GM19395 (cell line): Measurements from ENCODE around the gene IMP4.

Experiments used
- ATAC-seq: cut with Tn5 transposase; IDR thresholded peaks from one replicate; pipeline ENCODE4 v1.9.1; 2021; ENCODE audit warnings: mild to moderate bottlenecking, moderate library complexity; ENCODE audit not compliant: unreplicated experiment

The IMP4 gene

DNA sequence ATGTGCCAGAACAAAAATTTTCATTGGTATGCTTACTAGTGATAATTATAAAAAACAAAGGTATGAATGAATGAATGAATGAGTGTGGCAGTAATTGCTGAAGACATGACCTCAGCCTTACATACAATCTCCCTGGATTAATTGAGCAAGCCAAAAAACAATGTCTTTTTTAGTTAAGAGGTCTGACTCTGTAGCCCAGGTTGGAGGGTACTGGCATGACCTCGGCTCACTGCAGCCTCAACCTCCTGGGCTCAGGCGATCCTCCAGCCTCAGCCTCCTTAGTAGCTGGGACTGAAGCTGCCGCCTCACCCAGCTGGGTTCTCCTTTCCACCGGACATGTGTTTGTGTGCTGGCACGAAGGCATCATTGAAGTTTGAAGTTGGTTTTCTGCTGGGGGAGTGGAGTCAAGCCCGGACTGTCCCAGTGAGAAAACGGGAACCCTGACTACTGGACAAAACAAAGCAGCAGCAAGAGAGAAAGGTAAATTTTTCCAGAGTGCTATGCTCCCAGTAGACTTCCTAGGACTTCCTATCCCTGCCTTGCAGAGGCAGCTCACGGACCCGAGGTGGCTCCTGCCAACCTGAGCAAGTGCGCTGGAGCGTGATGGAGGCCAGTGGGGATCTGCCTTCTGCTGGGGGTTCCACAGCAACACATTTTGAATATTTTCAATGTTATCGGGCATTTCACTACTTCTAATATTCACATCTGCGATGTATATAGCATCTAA is 6.4 kb upstream of the IMP4 start:
- no peak for ATAC-seq

DNA sequence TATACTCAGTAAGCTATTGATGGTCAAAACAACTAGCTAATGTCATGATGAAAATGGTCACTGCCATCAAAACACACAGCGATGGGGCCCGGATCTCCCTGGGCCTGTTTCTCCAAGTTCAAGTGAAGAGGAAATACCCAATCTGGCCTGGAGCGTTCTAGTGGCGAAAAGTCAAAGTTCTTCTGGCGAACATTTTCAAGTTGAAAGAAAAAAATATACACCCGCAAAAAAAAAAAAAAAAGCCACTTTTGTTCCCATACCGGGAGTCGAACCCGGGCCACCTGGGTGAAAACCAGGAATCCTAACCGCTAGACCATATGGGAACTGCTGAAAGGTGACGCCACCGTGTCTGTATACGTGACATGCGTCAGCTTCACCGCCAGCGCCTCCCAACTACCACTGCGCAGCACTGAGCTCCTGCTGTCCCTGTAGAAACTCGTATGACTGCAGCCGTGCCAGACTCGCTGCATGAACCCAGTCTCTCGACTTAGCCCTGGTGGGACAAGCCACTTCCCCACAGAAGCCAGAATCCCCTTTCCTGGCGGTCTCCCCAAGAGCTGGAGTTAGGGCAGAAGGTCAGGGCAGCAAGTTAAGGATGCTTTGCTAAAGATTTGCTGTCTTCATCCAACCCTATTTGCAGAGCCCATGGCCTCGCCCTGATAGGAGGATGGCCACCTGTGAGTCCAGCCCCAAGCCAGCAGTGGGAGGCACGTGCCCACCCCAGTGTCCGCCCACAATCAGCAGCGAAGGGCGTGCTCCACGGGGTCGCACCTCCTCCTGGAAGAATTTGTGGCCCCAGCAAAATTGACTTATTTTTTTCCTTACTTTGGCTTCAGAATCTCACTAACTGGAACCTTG is 5.6 kb upstream of the IMP4 start:
- ATAC-seq = no peak

DNA sequence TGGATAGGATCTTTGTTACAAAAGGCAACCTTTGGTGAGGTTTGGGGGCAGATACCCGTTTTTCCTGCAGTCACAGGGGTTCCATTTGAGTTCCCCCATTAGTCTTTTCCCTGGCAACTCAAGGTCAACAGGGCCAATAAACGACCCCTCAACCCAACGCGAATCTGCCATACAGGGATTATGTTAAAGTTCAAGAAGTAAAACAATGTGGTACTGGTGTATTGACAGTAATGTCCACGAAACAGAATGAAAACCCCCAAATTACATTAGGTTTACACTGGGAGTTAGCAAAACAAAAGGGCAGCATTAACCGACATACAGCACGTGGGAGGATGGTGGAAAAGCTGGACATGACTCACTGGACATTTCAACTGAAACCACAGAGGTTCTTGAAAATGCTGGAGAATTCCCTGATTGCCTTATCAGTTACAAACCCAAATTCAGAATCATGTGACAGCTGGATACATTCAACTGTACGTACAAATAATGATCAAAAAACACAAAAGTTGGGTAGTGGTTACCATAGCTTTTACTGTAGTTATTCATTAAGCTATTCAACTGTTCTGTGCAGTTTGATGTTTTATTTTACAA is 4.9 kb upstream of the IMP4 start:
- ATAC-seq = no peak

DNA sequence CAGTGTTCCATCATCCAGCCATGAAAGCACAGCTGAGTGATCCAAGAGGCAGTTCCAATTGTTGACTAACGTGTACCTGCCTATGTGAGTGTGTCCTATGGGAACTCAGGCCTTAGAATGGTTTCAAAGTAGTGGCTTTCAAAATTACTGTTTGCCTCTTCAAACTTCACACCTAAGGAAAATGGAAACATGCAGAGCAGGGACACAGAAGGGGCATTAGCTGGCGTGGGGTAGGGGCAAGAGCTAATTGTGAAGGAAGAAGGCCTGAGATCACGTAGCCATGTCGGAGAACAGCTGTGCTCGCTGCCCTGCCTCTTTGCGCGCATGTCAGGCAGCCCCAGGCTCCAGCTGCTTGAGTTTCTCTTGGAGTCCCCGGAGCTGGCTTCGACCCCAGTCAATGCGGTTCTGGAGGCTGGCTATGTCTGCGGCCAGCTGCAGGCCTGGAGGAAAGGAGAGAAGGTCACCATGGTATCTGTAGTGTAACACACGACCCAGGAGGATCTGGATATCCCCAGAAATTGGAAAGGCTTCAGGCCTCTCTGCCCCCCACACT is 3.8 kb upstream of the IMP4 start:
- ATAC-seq = no peak

DNA sequence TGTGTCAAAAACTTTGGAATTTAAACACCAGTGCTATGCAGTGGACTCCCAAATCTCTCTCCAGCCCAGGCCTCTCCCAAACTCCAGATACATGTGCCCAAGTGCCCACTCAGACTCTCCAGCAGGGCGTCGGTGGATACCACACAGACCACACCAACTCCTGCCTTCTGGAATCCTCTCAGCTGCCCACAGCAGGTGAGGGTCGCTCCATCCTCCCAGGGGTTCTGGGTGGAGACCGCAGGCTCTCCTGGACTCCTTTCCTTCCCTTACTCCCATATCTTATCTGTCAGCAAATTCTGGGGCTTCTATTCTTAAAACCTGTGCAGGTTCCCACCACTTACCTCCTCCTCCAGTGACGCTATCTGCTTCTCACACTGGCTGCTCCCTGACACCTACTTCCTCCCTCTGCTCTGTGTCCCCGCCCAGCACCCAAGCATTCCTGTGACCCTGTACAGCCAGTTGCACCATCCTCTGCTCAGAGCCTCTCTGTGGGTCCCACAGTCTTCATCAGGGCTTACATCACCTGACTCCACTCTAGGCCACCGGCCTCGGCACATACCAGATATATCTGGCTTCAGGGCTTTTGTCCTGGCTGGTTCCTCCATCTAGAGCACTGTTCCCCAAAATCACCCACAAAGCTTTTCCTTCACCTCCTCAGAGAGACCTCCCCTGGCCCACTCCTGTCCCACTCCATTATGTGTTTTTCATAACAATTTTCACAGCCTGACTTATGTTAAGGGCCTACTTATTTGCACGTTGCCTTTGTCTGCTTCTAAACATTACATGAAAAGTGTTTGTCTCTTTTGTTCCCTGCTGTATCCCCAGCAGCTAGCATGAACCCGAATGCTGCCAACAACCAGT is 2.6 kb upstream of the IMP4 start:
- no peak for ATAC-seq

DNA sequence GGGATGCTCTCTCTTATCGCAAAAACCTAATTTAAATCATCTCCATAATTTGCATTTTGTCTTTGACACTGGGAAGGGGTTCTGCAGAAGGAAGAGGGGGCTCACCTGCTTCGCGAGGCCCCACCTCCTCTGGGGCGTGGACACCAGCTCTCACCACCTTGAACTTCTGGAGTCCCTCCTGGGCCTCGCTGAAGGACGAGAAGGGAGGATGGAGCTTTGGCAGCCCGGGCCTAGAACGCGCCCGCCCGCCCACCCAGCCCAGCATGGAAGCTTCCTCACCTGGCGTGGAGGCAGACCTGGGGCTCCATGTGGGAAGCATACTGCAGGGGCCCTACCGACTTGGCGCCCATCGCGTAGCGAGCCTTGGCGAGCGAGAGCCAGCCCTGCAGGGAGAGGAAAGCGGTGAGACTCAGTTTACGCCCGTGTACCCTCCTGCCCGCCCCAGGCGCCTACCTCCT is 1.1 kb upstream of the IMP4 start:
- ATAC-seq = peak; percentile 3

DNA sequence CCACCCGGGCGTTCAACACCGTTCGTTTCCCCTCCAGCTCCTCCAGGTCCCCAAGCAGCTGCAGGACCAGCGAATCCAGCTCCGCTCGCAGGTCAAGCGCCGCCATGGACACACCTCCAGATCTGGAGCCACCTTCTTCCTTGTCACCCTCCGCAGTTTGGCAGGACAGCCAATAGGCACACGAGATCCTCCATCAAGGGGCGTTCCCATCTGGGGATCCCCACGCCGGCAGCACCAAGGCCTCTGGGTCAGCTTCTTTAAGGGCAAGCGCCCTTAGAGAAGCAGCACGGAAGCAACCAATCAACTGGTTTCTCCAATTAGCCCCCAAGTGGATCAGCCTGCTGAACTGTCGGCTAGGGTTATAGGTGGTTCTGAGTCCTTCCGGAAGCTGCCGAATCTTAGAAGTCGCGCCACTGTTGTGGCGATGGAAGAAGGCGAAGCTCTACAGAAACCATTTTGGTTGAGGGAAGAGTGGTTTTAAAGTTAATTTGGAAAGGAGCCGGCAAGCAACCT is 621 bp upstream of the IMP4 start:
- ATAC-seq = peak; percentile 81

DNA sequence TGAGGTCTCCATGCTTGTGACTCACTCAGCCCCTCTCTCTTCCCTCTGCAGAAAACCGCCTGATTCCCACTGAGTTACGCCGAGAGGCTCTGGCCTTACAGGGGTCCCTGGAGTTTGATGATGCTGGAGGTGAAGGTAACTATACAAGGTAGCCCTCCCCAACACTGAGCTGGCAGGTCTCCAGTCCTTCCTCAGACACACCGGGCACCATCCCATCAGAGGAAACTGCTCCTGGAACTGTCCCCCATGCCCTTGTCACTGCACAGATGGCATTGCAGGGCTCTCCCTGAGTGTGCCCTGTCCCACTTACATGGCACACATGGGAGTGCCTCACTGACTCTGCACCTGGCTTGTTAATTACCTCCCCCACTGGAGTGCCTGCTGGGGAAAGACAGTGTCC is 1.9 kb downstream of the IMP4 start:
- no peak for ATAC-seq

DNA sequence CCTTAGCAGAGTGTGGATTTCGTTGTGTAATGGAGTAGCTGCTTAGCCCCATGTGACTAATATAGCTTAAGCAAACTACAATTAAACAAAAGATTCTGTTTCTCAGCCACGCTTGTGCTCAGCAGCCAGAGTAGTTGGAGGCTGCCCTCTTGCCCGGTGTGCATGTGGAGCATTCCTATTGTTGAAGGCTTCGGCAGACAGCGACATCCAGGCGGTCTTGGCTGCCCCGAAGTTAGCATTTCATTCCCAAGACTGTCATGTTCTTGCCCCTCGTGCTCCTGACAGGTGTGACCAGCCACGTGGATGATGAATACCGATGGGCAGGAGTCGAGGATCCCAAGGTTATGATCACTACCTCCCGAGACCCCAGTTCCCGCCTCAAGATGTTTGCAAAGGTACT is 2.4 kb downstream of the IMP4 start:
- ATAC-seq = no peak

DNA sequence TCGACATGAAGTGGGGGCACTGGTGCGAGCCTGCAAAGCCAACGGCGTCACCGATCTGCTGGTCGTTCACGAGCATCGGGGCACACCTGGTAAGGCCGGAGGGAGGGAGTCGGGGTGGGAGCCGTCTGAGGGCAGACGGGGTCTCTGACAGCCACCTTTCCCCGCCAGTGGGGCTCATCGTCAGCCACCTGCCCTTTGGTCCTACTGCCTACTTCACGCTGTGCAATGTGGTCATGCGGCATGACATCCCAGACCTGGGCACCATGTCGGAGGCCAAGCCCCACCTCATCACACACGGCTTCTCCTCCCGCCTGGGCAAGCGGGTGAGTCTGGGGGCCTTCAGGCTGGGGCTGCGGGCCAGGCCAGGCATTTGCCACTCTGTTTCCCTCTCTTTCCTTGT is 2.9 kb downstream of the IMP4 start:
- no peak for ATAC-seq

DNA sequence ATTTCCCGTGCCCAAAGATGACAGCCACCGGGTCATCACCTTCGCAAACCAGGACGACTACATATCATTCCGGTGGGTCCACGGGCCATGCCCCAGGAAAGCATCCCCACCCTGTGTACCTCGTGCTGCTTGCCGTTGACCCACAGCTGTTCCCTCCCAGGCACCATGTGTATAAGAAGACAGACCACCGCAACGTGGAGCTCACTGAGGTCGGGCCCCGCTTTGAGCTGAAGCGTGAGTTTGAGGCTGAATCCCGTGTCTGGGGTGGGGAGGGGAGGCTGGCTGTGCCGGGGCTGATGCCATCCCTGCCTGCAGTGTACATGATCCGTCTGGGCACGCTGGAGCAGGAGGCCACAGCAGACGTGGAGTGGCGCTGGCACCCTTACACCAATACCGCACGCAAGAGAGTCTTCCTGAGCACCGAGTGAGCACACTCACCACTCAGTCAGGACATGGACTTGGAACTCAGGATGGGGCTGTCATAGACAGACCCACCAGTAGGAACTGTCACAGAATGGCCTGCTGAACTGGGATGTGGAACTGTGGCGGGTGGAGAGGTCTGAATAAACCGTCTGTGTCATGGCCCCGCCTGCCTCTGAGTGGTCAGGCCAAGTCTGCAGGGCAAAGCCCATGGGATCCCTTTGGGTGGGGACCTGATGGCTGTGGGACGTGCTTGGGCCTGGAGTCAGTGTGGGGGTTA is 3.5 kb downstream of the IMP4 start:
- ATAC-seq = no peak

DNA sequence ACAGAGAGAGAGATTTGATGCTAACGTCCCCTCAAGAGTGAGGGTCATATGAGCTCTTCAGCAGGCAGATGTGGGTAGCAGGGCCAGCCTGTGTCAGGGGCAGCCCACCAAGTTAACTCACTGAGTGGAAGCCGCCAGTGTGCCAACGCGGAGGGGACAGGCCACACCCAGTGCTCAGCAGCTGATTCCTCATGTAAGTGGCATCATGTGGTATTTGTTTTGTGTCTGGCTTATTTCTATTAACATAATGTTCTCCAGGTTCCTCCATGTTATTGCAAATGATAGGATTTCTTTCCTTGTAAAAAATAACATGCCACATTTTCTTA is 4.0 kb downstream of the IMP4 start:
- ATAC-seq = no peak

DNA sequence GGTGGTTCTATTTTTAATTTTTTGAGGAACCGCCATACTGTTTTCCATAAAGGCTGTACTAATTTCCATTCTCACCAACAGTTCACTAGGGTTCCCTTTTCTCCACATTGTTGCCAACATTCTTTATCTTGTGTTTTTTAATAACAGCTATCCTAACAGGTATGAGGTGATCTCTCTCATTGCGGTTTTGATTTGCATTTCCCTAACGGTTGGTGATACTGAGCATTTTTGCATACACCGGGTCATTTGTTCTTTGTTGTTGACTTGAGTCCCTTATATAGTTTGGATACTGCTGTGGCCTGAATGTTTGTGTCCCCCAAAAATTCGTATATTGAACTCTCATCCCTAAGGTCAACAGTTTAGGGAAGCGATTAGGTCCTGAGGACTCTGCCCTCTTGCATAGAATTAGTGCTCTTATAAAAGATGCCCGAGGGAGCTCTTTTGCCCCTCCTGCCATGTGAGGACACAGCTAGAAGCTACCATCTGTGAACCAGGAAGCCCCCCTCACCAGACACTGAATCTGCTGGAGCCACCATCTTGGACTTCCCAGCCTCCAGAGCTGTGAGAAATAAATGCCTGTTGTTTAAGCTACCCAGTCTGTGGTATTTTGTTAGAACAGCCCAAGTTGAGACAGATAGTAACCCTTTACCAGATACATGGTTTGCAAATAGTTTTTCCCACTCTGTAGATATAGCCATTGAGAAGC is 4.7 kb downstream of the IMP4 start:
- no peak for ATAC-seq

DNA sequence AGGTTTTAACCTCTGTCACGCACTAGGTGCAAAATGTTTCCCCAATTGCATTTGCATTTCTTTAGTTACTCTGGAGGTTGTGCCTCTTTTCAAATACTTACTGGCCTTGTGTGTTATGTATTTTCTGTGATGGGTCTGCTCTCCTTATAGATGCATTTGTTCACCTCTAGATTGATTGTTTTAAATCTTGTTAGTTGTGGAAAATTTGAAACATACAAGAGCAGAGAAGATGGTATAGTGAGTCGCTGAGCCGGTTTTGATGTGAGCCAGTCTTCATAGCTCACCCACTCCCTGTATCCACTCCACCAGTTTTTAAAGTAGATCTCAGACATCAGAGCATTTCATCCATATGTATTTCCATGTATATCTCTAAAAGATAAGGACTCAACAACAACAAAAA is 6.5 kb downstream of the IMP4 start:
- ATAC-seq = no peak

DNA sequence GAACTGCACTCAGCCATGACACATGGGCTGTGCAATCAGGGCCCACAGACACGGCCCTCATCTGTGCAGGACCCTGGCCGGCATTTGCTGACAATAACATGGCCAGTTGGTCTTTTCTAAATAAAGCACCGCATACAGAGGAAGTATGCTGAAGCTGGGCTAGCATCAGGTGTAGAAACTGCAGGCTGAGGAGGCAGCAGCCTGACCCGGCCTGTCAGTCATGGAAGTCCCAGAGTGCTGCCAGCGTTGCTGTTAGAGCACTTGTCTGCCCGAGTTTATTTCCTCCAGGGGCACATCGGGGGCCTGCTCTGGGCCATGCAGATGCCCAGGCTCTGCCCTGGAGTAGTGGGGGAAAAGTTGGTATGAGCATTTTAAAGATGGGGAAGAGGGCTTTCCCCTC is 9.0 kb downstream of the IMP4 start:
- no peak for ATAC-seq

DNA sequence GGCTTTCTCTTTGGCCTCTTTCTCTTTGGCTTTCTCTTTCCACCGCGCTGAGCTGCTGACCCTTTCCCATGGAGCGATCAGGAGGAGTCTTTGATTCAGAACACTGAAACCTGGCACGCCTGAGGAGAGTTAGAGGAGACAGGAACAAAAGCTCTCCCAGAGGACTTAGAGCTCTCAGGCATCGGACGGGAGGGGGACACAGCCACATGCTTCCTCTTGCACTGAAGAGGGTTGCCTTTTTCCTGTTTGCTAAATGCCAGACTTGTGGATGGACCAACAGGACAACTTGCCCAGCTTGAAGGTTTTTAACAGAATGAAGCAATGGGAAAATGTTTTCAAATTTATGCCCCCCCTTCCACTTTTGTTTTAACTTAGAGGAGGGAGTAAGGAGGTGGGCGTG is 9.5 kb downstream of the IMP4 start:
- no peak for ATAC-seq

DNA sequence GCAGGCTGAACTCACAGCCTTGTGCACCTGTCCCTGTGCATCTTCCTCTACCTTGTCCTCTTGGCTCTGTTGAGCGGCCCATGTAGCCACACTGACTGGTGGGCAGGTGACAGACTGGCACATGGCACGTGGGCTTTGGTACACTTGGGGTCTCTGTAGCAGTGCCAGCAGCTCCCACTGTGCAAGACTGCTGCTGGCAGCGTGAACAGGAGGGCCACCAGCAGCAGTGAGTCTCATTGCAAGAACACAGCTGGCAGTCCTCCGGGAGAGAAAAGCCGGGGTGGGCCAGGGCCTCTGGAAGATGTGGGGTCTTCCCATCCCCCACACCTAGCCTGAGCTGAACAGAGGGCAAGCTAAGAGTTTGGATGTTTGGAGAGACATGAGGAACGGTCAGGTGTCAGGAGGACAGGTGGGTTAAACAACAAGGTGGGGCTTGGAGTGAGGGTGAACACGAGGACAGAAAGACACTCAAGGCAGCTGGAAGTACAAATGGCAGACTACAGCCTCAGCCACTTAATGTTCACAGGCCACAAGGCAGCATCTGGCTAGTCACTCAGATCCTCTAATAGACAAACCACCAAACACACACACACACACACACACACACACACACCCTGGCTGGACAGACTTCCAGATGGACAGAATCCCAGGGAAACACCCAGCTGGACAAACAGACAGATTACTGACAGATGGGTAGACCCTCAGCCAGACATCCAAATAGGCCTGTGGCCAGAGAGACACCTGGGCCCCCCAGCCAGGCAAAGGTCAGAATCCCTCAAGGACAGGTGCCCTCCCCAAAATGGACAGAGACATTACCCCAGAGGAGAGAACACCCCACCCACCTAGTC is 10.8 kb downstream of the IMP4 start:
- ATAC-seq = no peak

DNA sequence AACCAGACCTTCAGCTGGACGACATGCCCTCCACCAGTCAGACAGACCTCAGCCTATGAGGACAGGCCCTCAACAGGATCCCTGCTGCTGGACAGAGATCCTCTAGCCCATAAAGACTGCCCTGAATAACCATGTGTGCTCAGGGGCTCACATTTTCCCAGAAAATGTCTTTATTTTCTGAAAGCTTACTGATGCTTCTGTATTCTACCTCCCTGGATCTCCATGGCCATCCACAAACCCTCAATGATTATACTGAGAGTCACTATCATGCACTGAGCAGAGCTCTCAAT is 11.4 kb downstream of the IMP4 start:
- ATAC-seq = no peak

DNA sequence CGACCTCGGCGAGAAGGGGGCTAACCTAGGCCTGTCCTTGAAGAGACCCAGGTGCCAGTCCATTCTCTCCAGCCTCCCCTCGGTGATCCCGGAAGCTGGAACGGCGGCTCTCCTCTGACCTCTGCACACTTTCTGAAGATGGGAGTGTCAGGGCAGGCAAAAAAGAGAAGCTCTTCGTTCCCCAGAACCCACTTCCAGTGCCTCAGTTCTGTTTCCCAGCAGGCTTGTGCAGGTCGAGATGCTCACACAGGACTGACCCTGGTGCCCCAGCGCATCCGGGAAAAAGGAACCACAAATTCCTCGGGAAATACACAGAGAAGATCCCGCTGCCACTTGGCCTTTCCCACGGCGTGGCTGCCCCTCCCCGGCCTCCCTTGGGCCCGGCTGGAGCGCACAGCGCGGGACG is 12.5 kb downstream of the IMP4 start:
- no peak for ATAC-seq
